Activated CD4-positive, alpha-beta memory T cell treated with anti-CD3 and anti-CD28 coated beads for 36 hours (primary cell): ENCODE results near the gene CNR2. TPM values are rescaled to one million over a fixed set of nuclear protein-coding genes. Genes with fewer than 3 reads are reported as not detected.
"Not testable (repeated sequence)": the region's sequence is repeated elsewhere in the genome, so short reads cannot be mapped to it uniquely, and the experiment has no call there.

Experiments used
- CTCF ChIA-PET: fragments of 350-600 bp; sonication (Branson Sonifier 250); formaldehyde crosslinking; loops from one replicate; lab custom pipeline; 2021; ENCODE audit warnings: antibody characterized with exemption, inconsistent platforms; lab: Charles Lee
- POLR2A ChIA-PET: fragments of 350-600 bp; sonication (Branson Sonifier 250); formaldehyde crosslinking; loops from one replicate; lab custom pipeline; 2021; ENCODE audit warnings: antibody characterized with exemption; lab: Charles Lee
- DNase-seq: peaks from one replicate; pipeline ENCODE4 v3.0.0-alpha.2; 2020
- H3K27ac Mint-ChIP-seq: one replicate; pipeline ENCODE4 v1.8.0; 2021; ENCODE audit warnings: mixed read lengths
- H3K27me3 Mint-ChIP-seq: one replicate; pipeline ENCODE4 v1.8.0; 2021; ENCODE audit warnings: mixed read lengths
- H3K36me3 Mint-ChIP-seq: one replicate; pipeline ENCODE4 v1.8.0; 2021; ENCODE audit warnings: mixed read lengths
- H3K4me1 Mint-ChIP-seq: one replicate; pipeline ENCODE4 v1.8.0; 2021; ENCODE audit warnings: low read depth, mixed read lengths
- H3K4me3 Mint-ChIP-seq: one replicate; pipeline ENCODE4 v1.8.0; 2021; ENCODE audit warnings: mild to moderate bottlenecking, mixed read lengths
- H3K9me3 Mint-ChIP-seq: one replicate; pipeline ENCODE4 v1.8.0; 2021; ENCODE audit warnings: mixed read lengths
- intact Hi-C: fragments of 100-400 bp; cut with micrococcal nuclease; formaldehyde crosslinking; loops from one replicate; pipeline ENCODE4 v1.15.1; 2023
- total RNA-seq, 2 experiments: library from RNA; stranded (reverse); gene quantifications; one replicate each; pipeline ENCODE4 v1.2.3, GENCODE V29; 2021

CNR2 gene
- total RNA-seq, 2 experiments from 2014 or later = not detected

GRCh38 chr1:23902321-23903278 lies 10.6 kb downstream of the CNR2 start:
- DNase-seq = no peak
- intact Hi-C loops = no loop called here
- POLR2A ChIA-PET = no interaction called here
- Mint-ChIP-seq H3K27ac (no peak overlapping the region), H3K27me3 (peaks cover 16% of the 10 kb centered on the region), H3K9me3 (no peaks in the 10 kb centered on the region), H3K4me1 (peaks cover 17% of the 10 kb centered on the region), H3K36me3 (peaks cover 3% of the 10 kb centered on the region), H3K4me3 (no peak overlapping the region)
- CTCF ChIA-PET = no interaction called here

- intact Hi-C loops, CTCF ChIA-PET, H3K9me3 Mint-ChIP-seq, H3K4me3 Mint-ChIP-seq, H3K27ac Mint-ChIP-seq, H3K36me3 Mint-ChIP-seq, DNase-seq, POLR2A ChIA-PET: not testable (repeated sequence)
- peaks cover 11% of the 10 kb centered on the region for H3K27me3 Mint-ChIP-seq
- H3K4me1 Mint-ChIP-seq = peaks cover 19% of the 10 kb centered on the region
These were observed 13.1 kb downstream of the CNR2 start for GRCh38 chr1:23900017-23900416.

GRCh38 chr1:23899070-23899469 lies 14.1 kb downstream of the CNR2 start:
- ChIA-PET POLR2A (no interaction called here), CTCF (interaction anchor here (0.6 kb wide), 1 partner anchor 73 kb away, joined by 3 read pairs; no protein-coding TSS in a partner anchor)
- intact Hi-C loops = no loop called here
- no peaks in the 10 kb centered on the region for H3K9me3 Mint-ChIP-seq
- peaks cover 7% of the 10 kb centered on the region for H3K27me3 Mint-ChIP-seq
- peak; percentile 44 for DNase-seq
- H3K27ac Mint-ChIP-seq = no peak overlapping the region
- H3K36me3 Mint-ChIP-seq = peaks cover 3% of the 10 kb centered on the region
- peaks cover 12% of the 10 kb centered on the region for H3K4me1 Mint-ChIP-seq
- no peak overlapping the region for H3K4me3 Mint-ChIP-seq

DNA sequence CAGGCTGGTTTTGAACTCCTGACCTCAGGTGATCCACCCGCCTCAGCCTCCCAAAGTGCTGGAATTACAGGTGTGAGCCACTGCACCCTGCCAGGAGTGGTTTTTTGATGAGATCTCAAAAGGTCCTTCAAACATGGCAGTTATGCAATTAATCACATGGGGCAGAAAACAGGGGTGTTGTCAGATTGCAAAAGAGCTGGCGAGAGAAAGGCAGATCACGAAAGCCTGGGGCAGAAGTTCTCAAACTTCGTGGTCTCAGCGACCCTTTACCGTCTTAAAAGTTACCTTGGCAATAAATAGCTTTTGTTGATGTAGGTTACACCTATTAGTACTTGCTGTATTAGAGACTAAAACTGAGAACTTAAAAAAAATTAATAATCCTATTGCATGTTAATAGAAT lies 16.1 kb downstream of the CNR2 start:
- CTCF ChIA-PET = interaction anchor here (1.0 kb wide), 1 partner anchor 86 kb away, joined by 4 read pairs; no protein-coding TSS in a partner anchor
- Mint-ChIP-seq H3K4me1 (peaks cover 12% of the 10 kb centered on the region), H3K9me3 (no peaks in the 10 kb centered on the region), H3K36me3 (no peaks in the 10 kb centered on the region), H3K27ac (no peak overlapping the region), H3K27me3 (peaks cover 4% of the 10 kb centered on the region), H3K4me3 (no peak overlapping the region)
- DNase-seq = no peak
- POLR2A ChIA-PET = no interaction called here
- intact Hi-C loops = no loop called here

DNA sequence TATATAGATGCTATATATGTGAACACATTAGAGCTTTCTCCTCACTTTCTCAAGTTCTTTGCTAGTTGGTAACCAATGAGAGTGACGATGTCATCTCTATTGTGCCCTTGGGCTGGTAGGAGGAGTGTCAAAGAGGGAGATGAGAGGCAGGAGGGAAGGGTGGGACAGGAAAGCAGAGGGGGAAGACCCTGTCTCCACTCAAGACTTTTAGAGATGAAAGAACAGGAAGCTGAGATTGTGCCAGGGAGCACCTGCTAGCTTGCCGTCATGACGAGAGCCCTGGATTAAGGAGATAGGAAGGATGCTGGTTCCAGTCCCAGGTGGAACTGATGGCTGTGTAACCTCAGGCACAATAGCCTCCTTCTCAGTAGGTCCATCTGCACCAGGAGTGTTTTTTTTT lies 16.7 kb downstream of the CNR2 start:
- Mint-ChIP-seq H3K36me3 (no peaks in the 10 kb centered on the region), H3K27ac (no peak overlapping the region), H3K4me3 (no peak overlapping the region), H3K4me1 (peaks cover 12% of the 10 kb centered on the region), H3K9me3 (no peaks in the 10 kb centered on the region), H3K27me3 (peaks cover 4% of the 10 kb centered on the region)
- ChIA-PET POLR2A (no interaction called here), CTCF (no interaction called here)
- intact Hi-C loops = no loop called here
- no peak for DNase-seq

- intact Hi-C loops = no loop called here
- POLR2A ChIA-PET = no interaction called here
- CTCF ChIA-PET = no interaction called here
These were observed 17.2 kb downstream of the CNR2 start for GRCh38 chr1:23895993-23896392.

GRCh38 chr1:23895082-23895481 lies 18.1 kb downstream of the CNR2 start:
- intact Hi-C loops = no loop called here
- H3K27ac Mint-ChIP-seq = no peak overlapping the region
- DNase-seq = no peak
- ChIA-PET CTCF (no interaction called here), POLR2A (no interaction called here)
- peaks cover 12% of the 10 kb centered on the region for H3K4me1 Mint-ChIP-seq
- H3K27me3 Mint-ChIP-seq = peaks cover 2% of the 10 kb centered on the region
- H3K4me3 Mint-ChIP-seq = no peak overlapping the region
- H3K9me3 Mint-ChIP-seq = no peaks in the 10 kb centered on the region
- no peaks in the 10 kb centered on the region for H3K36me3 Mint-ChIP-seq

More at GRCh38 chr1:23895993-23896392, 17.2 kb downstream of the CNR2 start:
- no peak overlapping the region for H3K27ac Mint-ChIP-seq
- no peaks in the 10 kb centered on the region for H3K36me3 Mint-ChIP-seq
- H3K4me1 Mint-ChIP-seq = peaks cover 12% of the 10 kb centered on the region
- no peaks in the 10 kb centered on the region for H3K9me3 Mint-ChIP-seq
- peaks cover 4% of the 10 kb centered on the region for H3K27me3 Mint-ChIP-seq
- DNase-seq = no peak
- no peak overlapping the region for H3K4me3 Mint-ChIP-seq

DNA sequence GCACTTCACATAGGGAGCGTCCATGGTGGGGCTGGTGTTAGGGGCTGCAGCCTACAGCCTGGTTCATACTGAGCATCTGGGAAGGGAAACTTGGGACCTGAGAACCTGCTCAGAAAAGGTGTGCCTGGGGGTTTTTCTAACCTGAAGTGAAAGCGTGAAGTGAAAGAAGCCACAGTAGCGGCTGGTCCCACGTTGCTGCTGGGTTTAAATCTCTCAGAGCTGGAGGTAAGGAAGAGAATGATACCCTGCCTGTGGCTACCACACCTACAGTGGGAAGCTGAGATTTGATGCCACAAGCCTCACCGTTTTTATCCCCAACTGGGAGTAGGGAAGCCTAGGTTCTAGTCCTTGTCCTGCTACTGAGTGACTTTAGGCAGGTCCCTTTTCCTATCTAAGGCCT lies 24.1 kb downstream of the CNR2 start:
- Mint-ChIP-seq H3K4me3 (no peak overlapping the region), H3K9me3 (no peaks in the 10 kb centered on the region), H3K27me3 (no peaks in the 10 kb centered on the region), H3K27ac (no peak overlapping the region), H3K36me3 (no peaks in the 10 kb centered on the region), H3K4me1 (no peaks in the 10 kb centered on the region)
- no peak for DNase-seq
- intact Hi-C loops = no loop called here
- ChIA-PET CTCF (no interaction called here), POLR2A (no interaction called here)

GRCh38 chr1:23885222-23885621 lies 27.9 kb downstream of the CNR2 start:
- Mint-ChIP-seq H3K4me3 (no peak overlapping the region), H3K9me3 (no peaks in the 10 kb centered on the region), H3K27me3 (no peaks in the 10 kb centered on the region), H3K36me3 (no peaks in the 10 kb centered on the region), H3K4me1 (no peaks in the 10 kb centered on the region), H3K27ac (no peak overlapping the region)
- ChIA-PET POLR2A (no interaction called here), CTCF (interaction anchor here (1.3 kb wide), 1 partner anchor 31 kb away, joined by 4 read pairs; no protein-coding TSS in a partner anchor)
- intact Hi-C loops = no loop called here
- no peak for DNase-seq

GRCh38 chr1:23882746-23883145 lies 30.4 kb downstream of the CNR2 start:
- intact Hi-C loops = no loop called here
- Mint-ChIP-seq H3K36me3 (peaks cover 8% of the 10 kb centered on the region), H3K9me3 (peaks cover 20% of the 10 kb centered on the region), H3K27ac (no peak overlapping the region), H3K4me1 (no peaks in the 10 kb centered on the region), H3K27me3 (no peaks in the 10 kb centered on the region), H3K4me3 (no peak overlapping the region)
- ChIA-PET POLR2A (no interaction called here), CTCF (no interaction called here)
- DNase-seq = no peak

DNA sequence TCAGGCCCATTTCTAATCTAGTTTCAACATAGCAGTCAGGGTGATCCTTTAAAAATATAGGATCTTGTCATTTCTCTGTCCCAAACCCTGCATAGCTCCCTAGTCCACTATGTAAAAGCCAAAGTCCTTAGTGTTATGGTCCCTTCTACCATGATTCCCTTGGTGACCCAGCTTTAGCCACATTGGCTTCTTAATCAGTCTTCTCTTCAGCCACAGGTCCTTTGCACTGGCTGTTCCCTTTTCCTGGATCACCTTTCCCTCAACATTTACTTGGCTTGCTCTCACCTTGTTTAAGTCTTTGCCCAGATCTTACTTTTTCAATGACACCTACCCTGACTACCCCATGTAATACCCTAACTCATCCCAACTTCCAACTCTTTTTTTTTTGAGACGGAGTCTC lies 33.4 kb downstream of the CNR2 start:
- Mint-ChIP-seq H3K4me1 (no peaks in the 10 kb centered on the region), H3K4me3 (no peak overlapping the region), H3K27ac (no peak overlapping the region), H3K36me3 (peaks cover 8% of the 10 kb centered on the region), H3K27me3 (no peaks in the 10 kb centered on the region), H3K9me3 (peaks cover 28% of the 10 kb centered on the region)
- ChIA-PET CTCF (interaction anchor here (1.8 kb wide), 1 partner anchor 10 kb away, joined by 4 read pairs; no protein-coding TSS in a partner anchor), POLR2A (interaction anchor here (0.6 kb wide), 1 partner anchor 865 kb away, joined by 3 read pairs; no protein-coding TSS in a partner anchor)
- intact Hi-C loops = no loop called here
- no peak for DNase-seq

GRCh38 chr1:23878668-23879067 lies 34.5 kb downstream of the CNR2 start:
- Mint-ChIP-seq H3K4me1 (no peaks in the 10 kb centered on the region), H3K27me3 (no peaks in the 10 kb centered on the region), H3K4me3 (no peak overlapping the region), H3K36me3 (peaks cover 8% of the 10 kb centered on the region), H3K27ac (no peak overlapping the region), H3K9me3 (peaks cover 28% of the 10 kb centered on the region)
- CTCF ChIA-PET = interaction anchor here (1.8 kb wide), 1 partner anchor 9 kb away, joined by 4 read pairs; no protein-coding TSS in a partner anchor
- intact Hi-C loops = no loop called here
- DNase-seq = no peak
- POLR2A ChIA-PET = no interaction called here
